ENCODE results near the gene CERS6.

CERS6 gene

GRCh38 chr2:168453404-168453803 lies 2.7 kb upstream of the CERS6 start:
- H3K27me3 Mint-ChIP-seq (ENCODE audit: low read depth), result no peaks in the 10 kb centered on the region
- H3K4me3 Mint-ChIP-seq, result no peak overlapping the region
- no peaks in the 10 kb centered on the region for H3K9me3 Mint-ChIP-seq
- DNase-seq (ENCODE audit: low spot score), result no peak
- H3K27ac Mint-ChIP-seq, result no peak overlapping the region
- H3K36me3 Mint-ChIP-seq (ENCODE audit: low read depth), result no peaks in the 10 kb centered on the region
- peaks cover 20% of the 10 kb centered on the region for H3K4me1 Mint-ChIP-seq (ENCODE audit: low read depth)

DNA sequence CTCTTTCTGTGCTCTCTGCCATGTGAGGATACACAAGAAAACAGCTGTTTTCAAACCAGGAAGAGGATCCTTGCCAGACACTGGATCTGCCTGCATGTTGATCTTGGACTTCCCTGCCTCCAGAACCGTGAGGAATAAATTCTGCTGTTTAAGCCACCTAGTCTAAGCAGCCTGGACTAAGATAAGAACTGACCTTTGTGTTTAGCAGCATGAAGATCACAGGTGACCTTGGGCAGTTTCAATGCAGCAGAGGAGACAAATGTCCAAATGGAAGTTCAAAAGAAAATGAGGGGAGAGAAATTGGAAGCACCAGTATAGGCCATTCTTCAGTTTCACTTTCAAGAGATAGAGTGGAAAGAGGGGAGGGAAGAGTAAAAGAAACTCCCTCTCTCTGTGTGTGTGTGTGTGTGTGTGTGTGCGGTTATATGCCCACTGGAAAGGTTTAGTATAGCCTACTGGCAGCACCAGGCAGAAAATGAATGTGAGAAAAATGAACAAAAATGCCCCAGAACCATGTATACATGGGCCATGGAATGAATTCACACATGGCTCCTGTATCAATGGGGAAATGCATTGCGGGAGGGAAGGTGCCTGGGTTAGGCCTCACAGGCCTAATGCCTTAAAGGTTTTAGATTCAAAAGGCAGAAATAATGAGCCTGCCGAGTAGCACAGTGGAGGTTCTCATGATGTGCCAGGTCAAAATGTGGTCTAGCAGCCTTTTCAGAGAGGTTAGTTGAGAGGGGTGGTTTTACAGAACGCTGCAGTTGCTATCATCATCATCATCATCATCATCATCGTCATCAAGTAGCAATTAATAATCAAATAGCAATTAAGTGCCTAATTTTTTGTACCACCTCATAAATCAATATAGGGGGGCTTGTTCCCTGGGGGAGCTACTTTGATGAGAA lies 1.1 kb upstream of the CERS6 start:
- H3K4me1 Mint-ChIP-seq (ENCODE audit: low read depth), result peaks cover 31% of the 10 kb centered on the region
- H3K27ac Mint-ChIP-seq, result no peak overlapping the region
- H3K9me3 Mint-ChIP-seq, result no peaks in the 10 kb centered on the region
- H3K4me3 Mint-ChIP-seq, result no peak overlapping the region
- no peaks in the 10 kb centered on the region for H3K27me3 Mint-ChIP-seq (ENCODE audit: low read depth)
- DNase-seq (ENCODE audit: low spot score), result no peak
- no peaks in the 10 kb centered on the region for H3K36me3 Mint-ChIP-seq (ENCODE audit: low read depth)

- Mint-ChIP-seq H3K27ac (peak overlapping the region; percentile 65), H3K4me1 (ENCODE audit: low read depth) (peaks cover 36% of the 10 kb centered on the region)
Observed at GRCh38 chr2:168456521-168457189, 583 bp downstream of the CERS6 start.

DNA sequence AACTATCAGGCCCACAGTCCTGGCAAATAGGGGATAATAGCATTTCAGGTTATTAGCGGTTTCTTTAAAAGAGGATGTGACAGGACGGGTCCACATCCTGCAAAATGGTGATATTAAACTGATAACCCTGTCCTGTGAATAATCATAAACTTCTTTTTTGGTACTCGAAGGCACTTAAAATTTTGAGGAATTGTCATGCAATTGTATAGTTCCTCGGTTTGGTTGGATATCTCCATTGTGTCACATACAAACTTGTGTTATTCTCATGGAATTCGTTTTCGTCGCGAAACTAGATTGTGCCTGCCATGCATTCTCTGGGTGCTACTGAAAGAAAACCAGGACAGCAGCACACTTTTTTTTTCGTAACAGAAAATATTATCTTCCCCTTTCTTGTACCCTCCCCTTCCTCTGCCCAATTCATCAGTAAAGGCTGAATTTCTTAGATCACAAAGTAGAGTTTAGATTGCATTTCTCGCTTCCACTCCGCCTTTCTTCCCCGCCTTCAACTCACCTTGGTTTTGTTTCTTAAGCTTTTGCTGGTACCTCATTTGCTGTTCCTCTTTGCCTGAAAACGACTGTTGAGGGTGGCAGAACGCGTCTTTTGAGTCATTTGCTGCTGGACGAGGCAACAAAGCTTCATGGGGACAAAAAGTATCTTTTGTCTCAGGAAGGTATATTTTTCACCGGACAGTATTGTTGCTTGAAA lies 1.3 kb downstream of the CERS6 start:
- DNase-seq (ENCODE audit: low spot score), result no peak
- Mint-ChIP-seq H3K27ac (peak overlapping the region; percentile 71), H3K36me3 (ENCODE audit: low read depth) (peaks cover 5% of the 10 kb centered on the region), H3K27me3 (ENCODE audit: low read depth) (no peaks in the 10 kb centered on the region), H3K9me3 (no peaks in the 10 kb centered on the region), H3K4me1 (ENCODE audit: low read depth) (peaks cover 39% of the 10 kb centered on the region), H3K4me3 (peak overlapping the region; percentile 86)

More at GRCh38 chr2:168456521-168457189, 583 bp downstream of the CERS6 start:
- H3K36me3 Mint-ChIP-seq (ENCODE audit: low read depth), result peaks cover under 1% of the 10 kb centered on the region
- peak; percentile 36 for DNase-seq (ENCODE audit: low spot score)
- peak overlapping the region; percentile 86 for H3K4me3 Mint-ChIP-seq
- no peaks in the 10 kb centered on the region for H3K9me3 Mint-ChIP-seq
- H3K27me3 Mint-ChIP-seq (ENCODE audit: low read depth), result no peaks in the 10 kb centered on the region

- Mint-ChIP-seq H3K4me3 (peak overlapping the region; percentile 86), H3K9me3 (no peaks in the 10 kb centered on the region), H3K27ac (no peak overlapping the region), H3K36me3 (ENCODE audit: low read depth) (peaks cover 5% of the 10 kb centered on the region), H3K27me3 (ENCODE audit: low read depth) (no peaks in the 10 kb centered on the region), H3K4me1 (ENCODE audit: low read depth) (peaks cover 39% of the 10 kb centered on the region)
- no peak for DNase-seq (ENCODE audit: low spot score)
Observed at GRCh38 chr2:168458139-168458538, 2.1 kb downstream of the CERS6 start.

DNA sequence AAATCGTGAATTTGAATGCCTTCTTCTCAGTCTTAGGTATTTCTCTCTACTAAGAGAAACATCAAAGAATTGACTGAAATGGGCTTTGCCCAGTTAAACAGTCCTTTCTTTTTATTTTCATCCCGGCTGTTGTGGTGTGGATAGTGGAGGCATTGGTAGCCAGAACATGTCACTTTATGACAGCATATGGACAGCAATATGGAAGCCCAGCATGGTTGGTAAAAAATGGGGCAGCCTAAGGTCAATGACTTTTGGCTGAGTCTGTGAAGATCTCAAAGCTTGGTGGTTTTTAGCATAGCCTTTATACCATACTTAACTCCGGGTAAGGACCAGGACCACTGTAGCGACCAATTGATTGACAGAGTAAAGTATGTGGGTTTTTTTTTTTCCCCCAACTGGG lies 3.2 kb downstream of the CERS6 start:
- Mint-ChIP-seq H3K36me3 (ENCODE audit: low read depth) (peaks cover 5% of the 10 kb centered on the region), H3K4me1 (ENCODE audit: low read depth) (peaks cover 39% of the 10 kb centered on the region), H3K4me3 (no peak overlapping the region), H3K27me3 (ENCODE audit: low read depth) (no peaks in the 10 kb centered on the region), H3K9me3 (no peaks in the 10 kb centered on the region), H3K27ac (no peak overlapping the region)
- no peak for DNase-seq (ENCODE audit: low spot score)

DNA sequence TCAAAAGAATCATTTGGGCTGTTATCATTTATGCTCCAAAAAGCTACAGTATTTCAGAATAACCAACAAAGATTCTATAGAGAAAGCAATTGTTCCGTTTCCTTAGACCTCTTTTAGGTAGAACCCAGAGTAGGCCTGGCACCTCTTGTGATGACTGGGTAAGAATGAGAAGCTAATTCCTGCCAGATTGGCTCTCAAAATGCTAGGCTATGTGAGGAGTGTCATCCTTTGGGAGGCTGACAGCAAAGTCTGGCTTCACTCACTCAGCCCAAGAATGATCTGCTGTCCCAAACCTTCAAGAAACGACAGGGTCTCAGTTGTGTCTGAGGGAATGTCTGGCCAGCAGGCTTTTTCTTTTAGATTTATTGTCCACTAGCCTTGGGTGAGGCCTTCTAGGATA lies 4.5 kb downstream of the CERS6 start:
- peaks cover 51% of the 10 kb centered on the region for H3K4me1 Mint-ChIP-seq (ENCODE audit: low read depth)
- no peak overlapping the region for H3K27ac Mint-ChIP-seq
- no peaks in the 10 kb centered on the region for H3K27me3 Mint-ChIP-seq (ENCODE audit: low read depth)
- no peak for DNase-seq (ENCODE audit: low spot score)
- no peaks in the 10 kb centered on the region for H3K9me3 Mint-ChIP-seq
- no peak overlapping the region for H3K4me3 Mint-ChIP-seq
- peaks cover 5% of the 10 kb centered on the region for H3K36me3 Mint-ChIP-seq (ENCODE audit: low read depth)

GRCh38 chr2:168461178-168461941 lies 5.3 kb downstream of the CERS6 start:
- Mint-ChIP-seq H3K9me3 (no peaks in the 10 kb centered on the region), H3K36me3 (ENCODE audit: low read depth) (peaks cover 5% of the 10 kb centered on the region), H3K4me3 (no peak overlapping the region), H3K27ac (no peak overlapping the region), H3K27me3 (ENCODE audit: low read depth) (no peaks in the 10 kb centered on the region), H3K4me1 (ENCODE audit: low read depth) (peaks cover 57% of the 10 kb centered on the region)
- no peak for DNase-seq (ENCODE audit: low spot score)

DNA sequence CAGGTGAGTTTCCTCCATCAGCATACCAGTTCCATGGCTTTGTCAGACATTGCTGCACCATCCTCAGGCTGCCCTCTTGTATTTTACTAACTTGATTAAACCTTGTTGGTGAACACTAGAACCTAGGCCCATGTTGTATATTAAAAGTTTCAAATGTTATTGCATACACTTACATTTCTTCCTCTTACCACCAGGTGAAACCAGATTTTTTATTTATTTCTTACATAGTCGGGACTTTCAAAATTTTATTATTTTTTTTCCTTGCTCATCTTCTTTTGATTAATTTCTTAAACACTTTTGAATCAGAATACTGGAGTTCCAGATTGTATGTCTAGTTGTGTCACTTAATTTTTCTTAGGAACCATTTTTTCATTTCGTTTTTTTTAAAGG lies 5.9 kb downstream of the CERS6 start:
- Mint-ChIP-seq H3K36me3 (ENCODE audit: low read depth) (peaks cover 5% of the 10 kb centered on the region), H3K9me3 (no peaks in the 10 kb centered on the region), H3K27me3 (ENCODE audit: low read depth) (no peaks in the 10 kb centered on the region), H3K4me3 (no peak overlapping the region), H3K27ac (no peak overlapping the region), H3K4me1 (ENCODE audit: low read depth) (peaks cover 63% of the 10 kb centered on the region)
- no peak for DNase-seq (ENCODE audit: low spot score)

DNA sequence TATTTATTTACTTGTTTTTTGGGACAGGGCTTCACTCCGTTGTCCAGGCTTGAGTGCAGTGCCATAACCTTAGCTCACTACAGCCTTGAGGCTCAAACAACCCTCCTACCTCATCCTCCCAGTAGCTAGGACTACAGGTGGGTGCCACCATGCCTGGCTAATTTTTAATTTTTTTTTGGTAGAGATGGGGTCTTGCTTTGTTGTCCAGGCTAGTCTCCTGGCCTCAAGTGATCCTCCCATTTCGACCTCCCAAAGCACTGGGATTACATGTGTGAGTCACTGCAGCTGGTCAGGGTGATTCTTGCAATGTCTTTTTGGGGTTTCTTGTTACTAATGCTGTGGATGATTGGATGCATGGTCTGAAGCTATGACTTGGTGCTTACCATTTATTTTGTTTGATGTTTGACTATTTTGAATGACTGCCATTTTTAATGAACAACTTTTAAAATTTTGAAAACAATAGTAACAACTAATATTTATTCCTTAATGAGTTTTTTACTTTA lies 6.5 kb downstream of the CERS6 start:
- H3K27ac Mint-ChIP-seq, result no peak overlapping the region
- H3K4me3 Mint-ChIP-seq, result no peak overlapping the region
- H3K4me1 Mint-ChIP-seq (ENCODE audit: low read depth), result peaks cover 66% of the 10 kb centered on the region
- peaks cover 5% of the 10 kb centered on the region for H3K36me3 Mint-ChIP-seq (ENCODE audit: low read depth)
- H3K27me3 Mint-ChIP-seq (ENCODE audit: low read depth), result no peaks in the 10 kb centered on the region
- no peak for DNase-seq (ENCODE audit: low spot score)
- no peaks in the 10 kb centered on the region for H3K9me3 Mint-ChIP-seq

GRCh38 chr2:168465594-168465993 lies 9.5 kb downstream of the CERS6 start:
- Mint-ChIP-seq H3K4me3 (no peak overlapping the region), H3K27me3 (ENCODE audit: low read depth) (no peaks in the 10 kb centered on the region), H3K27ac (no peak overlapping the region), H3K4me1 (ENCODE audit: low read depth) (peaks cover 62% of the 10 kb centered on the region), H3K9me3 (no peaks in the 10 kb centered on the region), H3K36me3 (ENCODE audit: low read depth) (peaks cover 5% of the 10 kb centered on the region)
- no peak for DNase-seq (ENCODE audit: low spot score)

DNA sequence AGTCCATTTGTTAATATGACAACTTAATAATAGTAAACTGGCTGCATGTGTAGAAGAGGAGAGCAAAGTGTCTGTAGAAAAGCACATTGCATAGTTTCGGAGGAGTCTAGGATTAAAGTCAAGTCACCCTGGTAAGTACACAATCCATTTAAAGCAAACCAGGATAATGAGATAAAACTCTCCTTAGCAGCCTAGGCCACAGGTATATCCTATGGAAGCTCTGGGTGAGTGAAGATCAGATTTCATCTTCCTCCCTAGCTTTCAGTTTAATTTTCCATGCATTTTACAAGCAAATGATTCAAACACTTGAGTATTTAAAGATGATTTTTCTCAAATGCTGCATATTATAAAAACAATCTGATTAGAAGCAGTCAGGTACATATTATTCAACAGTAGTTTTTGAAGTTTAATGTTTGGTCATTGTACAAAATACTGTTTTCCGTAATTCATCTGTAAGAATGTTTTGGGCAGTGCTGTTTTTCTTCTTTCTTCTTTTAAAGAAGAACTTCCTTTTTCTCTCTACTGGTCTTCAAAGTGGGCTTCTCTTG lies 10.2 kb downstream of the CERS6 start:
- no peaks in the 10 kb centered on the region for H3K27me3 Mint-ChIP-seq (ENCODE audit: low read depth)
- H3K36me3 Mint-ChIP-seq (ENCODE audit: low read depth), result peaks cover 5% of the 10 kb centered on the region
- H3K4me3 Mint-ChIP-seq, result peak overlapping the region; percentile 53
- H3K27ac Mint-ChIP-seq, result peak overlapping the region; percentile 24
- DNase-seq (ENCODE audit: low spot score), result no peak
- H3K4me1 Mint-ChIP-seq (ENCODE audit: low read depth), result peaks cover 58% of the 10 kb centered on the region
- H3K9me3 Mint-ChIP-seq, result no peaks in the 10 kb centered on the region
